Esophagus muscularis mucosa (tissue), 4 donors: ENCODE measurements around the gene INHBB. TPM values are rescaled to one million over a fixed set of nuclear protein-coding genes. Genes with fewer than 3 reads are reported as not detected.

ENCODE experiments used
- DNase-seq: peaks from one replicate; pipeline ENCODE4 v3.0.0-alpha.2; 2017; ENCODE audit errors: extremely low spot score
- H3K27ac ChIP-seq, 4 donors: fragments of 200-600 bp; sonication (generic); replicated peaks in 1 of 4; 1 replicate in 3 of 4; 2 replicates in 1 of 4; pipeline ENCODE4 v1.5.1; 2016 to 2019; ENCODE audit warnings: mild to moderate bottlenecking in 1 of 4
- H3K27me3 ChIP-seq, 4 donors: fragments of 200-600 bp; sonication (generic); one replicate each; pipeline versions ENCODE4 v1.5.1 to v1.6.0; 2016 to 2019
- H3K36me3 ChIP-seq, 4 donors: fragments of 200-600 bp; sonication (generic); one replicate each; pipeline ENCODE4 v1.5.1; 2016 to 2019
- H3K4me1 ChIP-seq, 4 donors: fragments of 200-600 bp; sonication (generic); one replicate each; pipeline ENCODE4 v1.5.1; 2016 to 2019
- H3K4me3 ChIP-seq, 4 donors: fragments of 200-600 bp; sonication (generic); 1 replicate in 2 of 4; 2 replicates in 2 of 4; pipeline ENCODE4 v1.5.1; 2016 to 2019; ENCODE audit warnings: mild to moderate bottlenecking in 4 of 4, moderate library complexity in 1 of 4
- H3K9me3 ChIP-seq, 4 donors: fragments of 200-600 bp; sonication (generic); 1 replicate in 3 of 4; 2 replicates in 1 of 4; pipeline ENCODE4 v1.5.1; 2016 to 2019
- EP300 ChIP-seq: sonication (generic); formaldehyde crosslinking; IDR thresholded peaks from one replicate; pipeline ENCODE4 v1.6.1; 2017; ENCODE audit warnings: antibody characterized with exemption
- POLR2A ChIP-seq: fragments of 450-650 bp; IDR thresholded peaks from one replicate; pipeline ENCODE4 v1.6.1; 2017; ENCODE audit warnings: antibody characterized with exemption, moderate library complexity, mild to moderate bottlenecking, low read depth
- POLR2AphosphoS5 ChIP-seq, 2 donors: sonication (generic); formaldehyde crosslinking; IDR thresholded peaks; one replicate each; pipeline ENCODE4 v1.6.1; 2017; ENCODE audit warnings: antibody characterized with exemption in 2 of 2
- WGBS: methylation state at CpG from one replicate; pipeline ENCODE4 v1.1.5; 2018; 5-methylcytosine and 5-hydroxymethylcytosine counted together
- intact Hi-C: fragments of 100-400 bp; cut with DNase I; formaldehyde crosslinking; loops from one replicate; pipeline ENCODE4 v1.15.1; 2023
- total RNA-seq, 4 donors: library from RNA; depleted of rRNA; stranded (reverse); fragments of >200 nt; gene quantifications; one replicate each; pipeline versions ENCODE4 v1.1.0 to v1.2.1, GENCODE V29; 2016
- TF ChIP-seq, protein P1 (sequence below), 3 experiments: fragments of 200-600 bp in 2 of 3; fragments of 450-650 bp in 1 of 3; sonication (generic) in 2 of 3; IDR thresholded peaks; one replicate each; pipeline ENCODE4 v1.5.1; 2017 to 2019; ENCODE audit warnings: antibody characterized with exemption in 3 of 3, mild to moderate bottlenecking in 2 of 3, moderate library complexity in 1 of 3

Gene INHBB
- total RNA-seq, 4 donors from 2014 or later: 1.2 to 13.9 (median 7.2) TPM

DNA sequence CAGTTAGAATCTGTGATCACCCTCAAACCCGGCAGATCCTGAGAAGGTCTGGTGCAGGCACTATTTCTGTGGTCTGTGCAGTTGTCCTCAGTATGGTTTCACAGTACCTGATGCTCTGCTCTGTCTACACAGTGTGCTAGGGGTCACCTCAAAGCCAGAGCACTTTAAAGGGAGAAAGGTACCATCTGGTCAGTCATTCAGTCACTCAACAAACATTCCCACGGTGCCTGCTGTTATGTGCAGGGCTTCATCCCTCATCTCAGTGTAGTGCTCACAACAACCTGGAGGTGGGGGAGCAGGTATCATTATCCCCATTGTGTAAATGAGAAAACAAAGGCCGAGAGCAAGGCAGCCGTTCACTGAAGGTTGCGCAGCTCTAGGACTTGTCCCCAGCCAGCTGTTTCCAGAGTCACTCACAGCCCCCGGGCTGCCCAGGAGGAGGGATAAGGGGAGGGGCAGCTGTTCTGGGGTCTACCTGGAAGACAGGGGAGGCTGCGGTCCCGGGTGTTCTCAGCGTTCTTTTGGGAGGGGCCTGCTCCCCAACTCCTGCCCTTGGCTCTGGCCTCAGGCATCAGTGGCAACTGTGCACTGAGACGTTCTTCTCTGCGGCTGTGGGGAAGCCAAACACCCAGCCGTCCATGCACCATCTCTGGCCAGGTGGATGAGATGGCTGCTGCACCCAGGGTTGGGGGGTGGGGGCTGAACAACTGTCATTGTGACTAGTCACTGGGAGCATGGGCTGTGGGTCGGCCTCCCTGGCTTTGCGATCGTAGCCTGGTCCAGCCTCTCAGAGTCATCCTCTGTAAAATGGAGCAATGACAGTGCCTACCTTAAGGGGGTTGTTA lies 9.2 kb downstream of the INHBB start:
- no peak for DNase-seq
- TF ChIP-seq POLR2AphosphoS5 (IDR thresholded peaks at IDR 0.05) (no peak), POLR2A (no peak), EP300 (no peak)
- TF ChIP-seq, protein P1, sequence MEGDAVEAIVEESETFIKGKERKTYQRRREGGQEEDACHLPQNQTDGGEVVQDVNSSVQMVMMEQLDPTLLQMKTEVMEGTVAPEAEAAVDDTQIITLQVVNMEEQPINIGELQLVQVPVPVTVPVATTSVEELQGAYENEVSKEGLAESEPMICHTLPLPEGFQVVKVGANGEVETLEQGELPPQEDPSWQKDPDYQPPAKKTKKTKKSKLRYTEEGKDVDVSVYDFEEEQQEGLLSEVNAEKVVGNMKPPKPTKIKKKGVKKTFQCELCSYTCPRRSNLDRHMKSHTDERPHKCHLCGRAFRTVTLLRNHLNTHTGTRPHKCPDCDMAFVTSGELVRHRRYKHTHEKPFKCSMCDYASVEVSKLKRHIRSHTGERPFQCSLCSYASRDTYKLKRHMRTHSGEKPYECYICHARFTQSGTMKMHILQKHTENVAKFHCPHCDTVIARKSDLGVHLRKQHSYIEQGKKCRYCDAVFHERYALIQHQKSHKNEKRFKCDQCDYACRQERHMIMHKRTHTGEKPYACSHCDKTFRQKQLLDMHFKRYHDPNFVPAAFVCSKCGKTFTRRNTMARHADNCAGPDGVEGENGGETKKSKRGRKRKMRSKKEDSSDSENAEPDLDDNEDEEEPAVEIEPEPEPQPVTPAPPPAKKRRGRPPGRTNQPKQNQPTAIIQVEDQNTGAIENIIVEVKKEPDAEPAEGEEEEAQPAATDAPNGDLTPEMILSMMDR (IDR thresholded peaks at IDR 0.05): no peak
- intact Hi-C loops: no loop called here
- Histone ChIP-seq H3K9me3 (no peaks in the 10 kb centered on the region), H3K27ac (no peak overlapping the region), H3K27me3 (peaks cover 0 to 49% (median 1%) of the 10 kb centered on the region in 4 donors), H3K4me1 (peaks cover 0 to 4% (median 0%) of the 10 kb centered on the region in 4 donors), H3K4me3 (no peak overlapping the region), H3K36me3 (peaks cover 0 to 4% (median 0%) of the 10 kb centered on the region in 4 donors)
- WGBS: 89% methylated on average over 5 of the region's 15 CpGs

DNA sequence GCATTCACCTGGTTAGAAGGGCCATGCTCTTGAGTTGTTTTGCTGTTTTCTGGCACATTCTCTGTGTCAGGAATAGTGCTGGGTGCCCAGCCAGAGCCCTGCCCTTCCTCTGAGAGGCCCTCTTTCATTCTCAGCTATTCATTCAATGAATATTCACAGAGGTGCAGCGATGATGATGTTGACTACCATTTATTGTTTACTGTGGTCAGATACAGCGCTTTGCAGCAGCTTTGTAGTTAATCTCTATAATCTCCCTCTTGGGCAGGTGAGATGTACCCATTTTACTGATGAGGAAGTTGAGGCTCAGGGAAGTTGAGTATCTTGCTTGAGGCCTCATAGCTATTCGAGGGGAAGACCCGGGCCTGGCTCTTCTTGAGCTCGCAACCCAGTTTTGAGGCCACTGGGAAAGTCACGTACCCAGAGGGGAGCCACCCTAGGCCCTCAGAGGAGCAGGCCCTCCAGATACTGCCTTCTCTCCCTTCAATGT lies 9.9 kb downstream of the INHBB start:
- intact Hi-C loops: no loop called here
- peaks cover 0 to 6% (median 0%) of the 10 kb centered on the region in 4 donors for H3K4me1 ChIP-seq
- no peaks in the 10 kb centered on the region for H3K36me3 ChIP-seq
- no peak overlapping the region for H3K27ac ChIP-seq
- H3K27me3 ChIP-seq: peaks cover 0 to 43% (median 0%) of the 10 kb centered on the region in 4 donors
- TF ChIP-seq POLR2AphosphoS5 (IDR thresholded peaks at IDR 0.05): no peak
- TF ChIP-seq POLR2A: no peak
- TF ChIP-seq EP300: no peak
- 92% methylated on average over 6 of the region's 6 CpGs for WGBS
- H3K9me3 ChIP-seq: no peaks in the 10 kb centered on the region
- DNase-seq: no peak
- H3K4me3 ChIP-seq: no peak overlapping the region

DNA sequence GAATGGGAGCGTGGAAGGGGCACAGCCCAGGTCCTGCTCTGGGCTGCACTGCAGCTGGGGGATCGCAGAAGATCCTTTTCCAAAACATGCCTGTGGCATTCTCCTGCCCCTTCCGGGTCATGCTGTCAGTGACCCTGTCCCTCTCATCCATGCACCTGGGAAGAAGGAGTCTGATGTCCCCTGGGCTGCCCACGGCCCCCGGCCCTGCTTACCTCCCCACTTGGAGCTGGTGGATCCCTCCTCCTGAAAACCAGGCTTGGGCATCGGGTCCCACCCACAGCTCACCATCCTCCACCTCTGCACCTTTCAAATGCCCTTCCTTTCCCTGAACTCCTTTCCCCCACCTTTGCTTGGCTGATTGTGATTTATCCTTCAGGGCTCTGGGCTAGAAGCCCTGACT lies 11.8 kb downstream of the INHBB start:
- H3K36me3 ChIP-seq: no peaks in the 10 kb centered on the region
- no peaks in the 10 kb centered on the region for H3K9me3 ChIP-seq
- peaks cover 0 to 6% (median 0%) of the 10 kb centered on the region in 4 donors for H3K4me1 ChIP-seq
- H3K4me3 ChIP-seq: no peak overlapping the region
- no peak overlapping the region for H3K27ac ChIP-seq
- DNase-seq: no peak
- H3K27me3 ChIP-seq: peaks cover 0 to 32% (median 0%) of the 10 kb centered on the region in 4 donors
- TF ChIP-seq EP300: no peak
- TF ChIP-seq, protein P1 (IDR thresholded peaks at IDR 0.05): no peak
- no peak for TF ChIP-seq POLR2AphosphoS5 (IDR thresholded peaks at IDR 0.05)
- TF ChIP-seq POLR2A: no peak
- 80% methylated on average over 6 of the region's 6 CpGs for WGBS
- intact Hi-C loops: no loop called here

DNA sequence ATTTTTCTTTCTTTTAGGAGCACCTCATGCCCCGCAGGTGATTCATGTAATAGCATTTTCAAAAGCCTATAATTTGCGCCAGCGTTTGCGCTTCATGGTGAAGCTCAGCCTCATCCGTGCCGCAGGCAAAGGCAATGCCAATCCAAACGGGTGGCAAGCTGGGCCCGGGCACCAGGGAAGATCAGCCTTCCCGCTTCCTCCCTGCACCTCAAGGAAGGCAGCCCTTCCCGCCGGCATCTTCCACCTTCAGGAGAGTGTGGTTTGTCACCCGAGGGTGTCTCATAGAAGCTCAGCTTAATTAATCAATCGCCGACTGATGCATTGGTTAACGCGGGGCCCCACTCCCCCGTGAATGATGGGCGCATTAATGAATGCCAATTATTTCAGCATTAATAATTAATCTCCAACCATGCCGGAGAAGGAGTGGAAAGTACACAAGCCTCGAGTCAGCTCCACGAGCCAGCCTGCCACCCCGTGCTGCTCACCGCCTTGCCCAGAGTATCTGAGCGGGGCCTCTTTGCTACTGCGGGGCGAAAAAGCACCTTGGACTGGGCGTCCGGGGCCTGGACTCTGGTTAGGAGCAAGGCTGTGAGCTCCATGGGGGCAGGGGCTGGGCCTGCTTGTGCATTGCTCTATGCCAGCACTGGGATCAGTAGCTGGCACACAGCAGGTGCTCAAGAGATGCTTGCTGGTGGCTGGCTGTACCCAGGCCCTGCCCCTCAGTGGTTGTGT lies 13.0 kb downstream of the INHBB start:
- peaks cover 0 to 27% (median 0%) of the 10 kb centered on the region in 4 donors for H3K27me3 ChIP-seq
- no peak for DNase-seq
- 88% methylated on average over 25 of the region's 28 CpGs for WGBS
- peaks cover 0 to 6% (median 0%) of the 10 kb centered on the region in 4 donors for H3K4me1 ChIP-seq
- no peak overlapping the region for H3K4me3 ChIP-seq
- TF ChIP-seq, protein P1 (IDR thresholded peaks at IDR 0.05): no peak
- no peak for TF ChIP-seq EP300
- no peak for TF ChIP-seq POLR2AphosphoS5 (IDR thresholded peaks at IDR 0.05)
- no peak for TF ChIP-seq POLR2A
- no peaks in the 10 kb centered on the region for H3K36me3 ChIP-seq
- intact Hi-C loops: no loop called here
- no peaks in the 10 kb centered on the region for H3K9me3 ChIP-seq
- H3K27ac ChIP-seq: no peak overlapping the region
